ENCODE results near the gene TMEM18. TPM values are rescaled to one million over a fixed set of nuclear protein-coding genes. Genes with fewer than 3 reads are reported as not detected.

TMEM18 gene
- polyA plus RNA-seq, 1 of the 3 experiments (the other 2 are of a cell fraction), result 29.3 TPM

- no peaks in the 10 kb centered on the region for H3K9me3 ChIP-seq
- POLR2A ChIA-PET, result interaction anchor here (0.9 kb wide), 1 partner anchor 15 kb away, joined by 3 read pairs; no protein-coding TSS in a partner anchor
Observed at GRCh38 chr2:624551-625347, 52.5 kb downstream of the TMEM18 start.

GRCh38 chr2:624096-624495 is 53.1 kb downstream of the TMEM18 start:
- H3K4me1 ChIP-seq (ENCODE audit: control insufficient read depth in 1 of 2, insufficient read depth in 2 of 2, low read depth in 1 of 2, low read length in 1 of 2), result peaks cover 0 to 48% of the 10 kb centered on the region in 2 experiments; a peak in 2 of 4 replicates
- no peaks in the 10 kb centered on the region for H3K79me2 ChIP-seq (ENCODE audit: insufficient read depth)
- no peak for TF ChIP-seq SIN3A (IDR thresholded peaks at IDR 0.05; ENCODE audit: borderline replicate concordance, low read depth, low read length)
- TF ChIP-seq POLR2AphosphoS5 (IDR thresholded peaks at IDR 0.05; ENCODE audit: low read depth, low read length), result no peak
- no peak for TF ChIP-seq REST (IDR thresholded peaks at IDR 0.05; ENCODE audit: low read depth, low read length)
- TF ChIP-seq NRF1 (IDR thresholded peaks at IDR 0.05; ENCODE audit: low read depth, low read length), result no peak
- no peak for TF ChIP-seq IRF3 (IDR thresholded peaks at IDR 0.05; ENCODE audit: low read depth, low read length)
- no peak for TF ChIP-seq GATA2 (CRISPR knock-in tag; IDR thresholded peaks at IDR 0.05)
- TF ChIP-seq MAX (IDR thresholded peaks at IDR 0.05; ENCODE audit: low read depth), result no peak
- TF ChIP-seq USF2 (IDR thresholded peaks at IDR 0.05; ENCODE audit: borderline replicate concordance, low read depth, low read length), result no peak
- no peak for TF ChIP-seq EZH2phosphoT487 (IDR thresholded peaks at IDR 0.05; ENCODE audit: borderline replicate concordance, low read depth)
- no peak overlapping the region for H3K4me2 ChIP-seq
- no peaks in the 10 kb centered on the region for H3K36me3 ChIP-seq (replicated peaks in 1 of 2; ENCODE audit: control insufficient read depth in 1 of 2, insufficient read depth in 2 of 2, low read length in 1 of 2)
- H3K9me2 ChIP-seq, result no peaks in the 10 kb centered on the region
- 53% methylated on average over 10 of the region's 10 CpGs for WGBS (ENCODE audit: low lambda C conversion rate)
- ChIA-PET CTCF (interaction anchor here (0.6 to 5.9 kb wide), 7 partner anchors 10 to 212 kb away, joined by 3 to 39 read pairs (median 3); no protein-coding TSS in a partner anchor), POLR2A (no interaction called here)
- H3F3A ChIP-seq (replicated peaks; ENCODE audit: insufficient read depth), result no peaks in the 10 kb centered on the region
- DNase-seq, result no peak
- no peaks in the 10 kb centered on the region for H4K20me1 ChIP-seq (ENCODE audit: insufficient read depth)
- no peak overlapping the region for H2AFZ ChIP-seq (ENCODE audit: low read depth)
- H3K27me3 ChIP-seq (ENCODE audit: insufficient read depth), result no peaks in the 10 kb centered on the region
- no peak overlapping the region for H3K4me3 ChIP-seq (ENCODE audit: low read depth in 2 of 2, low read length in 1 of 2)
- H3K27ac ChIP-seq (ENCODE audit: low read depth in 2 of 2, low read length in 1 of 2), result peak overlapping the region in 1 of 2 experiments; percentile 96; a peak in 2 of 4 replicates
- no peaks in the 10 kb centered on the region; the same call in 1 of the 2 replicates for H3K9me3 ChIP-seq
- no peak overlapping the region for H3K9ac ChIP-seq

More at GRCh38 chr2:624551-625347, 52.5 kb downstream of the TMEM18 start:
- Histone ChIP-seq H3K79me2 (ENCODE audit: insufficient read depth) (no peaks in the 10 kb centered on the region), H3F3A (replicated peaks; ENCODE audit: insufficient read depth) (no peaks in the 10 kb centered on the region), H3K27ac (ENCODE audit: low read depth in 2 of 2, low read length in 1 of 2) (peak overlapping the region in 1 of 2 experiments; percentile 96; a peak in 2 of 4 replicates), H3K4me2 (no peak overlapping the region), H3K36me3 (replicated peaks in 1 of 2; ENCODE audit: control insufficient read depth in 1 of 2, insufficient read depth in 2 of 2, low read length in 1 of 2) (no peaks in the 10 kb centered on the region), H4K20me1 (ENCODE audit: insufficient read depth) (no peaks in the 10 kb centered on the region), H3K4me1 (ENCODE audit: control insufficient read depth in 1 of 2, insufficient read depth in 2 of 2, low read depth in 1 of 2, low read length in 1 of 2) (peaks cover 0 to 48% of the 10 kb centered on the region in 2 experiments; a peak in 2 of 4 replicates), H2AFZ (ENCODE audit: low read depth) (no peak overlapping the region), H3K9ac (no peak overlapping the region), H3K9me2 (no peaks in the 10 kb centered on the region), H3K27me3 (ENCODE audit: insufficient read depth) (no peaks in the 10 kb centered on the region), H3K4me3 (ENCODE audit: low read depth in 2 of 2, low read length in 1 of 2) (no peak overlapping the region)
- 35% methylated on average over 11 of the region's 11 CpGs for WGBS (ENCODE audit: low lambda C conversion rate)
- DNase-seq, result peak; percentile 61
- CTCF ChIA-PET, result interaction anchor here (0.9 to 5.9 kb wide), 9 partner anchors 9 to 378 kb away, joined by 3 to 39 read pairs (median 6); no protein-coding TSS in a partner anchor
- no peak for TF ChIP-seq USF1 (IDR thresholded peaks at IDR 0.05; ENCODE audit: borderline replicate concordance, low read depth)
- TF ChIP-seq RFX5 (IDR thresholded peaks at IDR 0.05; ENCODE audit: low read length), result no peak
- TF ChIP-seq EP300 (IDR thresholded peaks at IDR 0.05; ENCODE audit: borderline replicate concordance in 1 of 2, low read depth in 1 of 2, low read length in 1 of 2), result 0 out of 4 replicates have a peak, but pooled peaks of 1 of the 2 experiments have one; percentile 25

All from SK-N-SH (cell line).